ENCODE data around the gene KDM2A. TPM values are rescaled to one million over a fixed set of nuclear protein-coding genes. Genes with fewer than 3 reads are reported as not detected.

KDM2A gene
- total and polyA plus RNA-seq, 2 donors from 2014 or later, result 16.2 to 82.6 TPM

GRCh38 chr11:67272327-67273259 lies 153.5 kb downstream of the KDM2A start:
- H3K4me1 ChIP-seq (ENCODE audit: control insufficient read depth in 2 of 3, insufficient read depth in 2 of 3, low read depth in 1 of 3, low read length in 3 of 3), result peaks cover 5 to 86% (median 56%) of the 10 kb centered on the region in 3 donors
- peak overlapping the region in 2 of 3 donors; percentile 19 to 25 for H3K9ac ChIP-seq (ENCODE audit: low read length in 3 of 3)
- H3K4me3 ChIP-seq (ENCODE audit: low read length in 3 of 3), result peak overlapping the region in 1 of 3 donors; percentile 3
- DNase-seq (peak in 2 of 5 donors; percentile 30 to 72), FAIRE-seq (no peak)
- H3K36me3 ChIP-seq (ENCODE audit: control insufficient read depth in 2 of 3, insufficient read depth in 3 of 3, low read length in 3 of 3), result peaks cover 0 to 5% (median 2%) of the 10 kb centered on the region in 3 donors
- peak overlapping the region; percentile 38 to 43 for H3K27ac ChIP-seq (ENCODE audit: low read depth in 2 of 2, low read length in 2 of 2)
- no peaks in the 10 kb centered on the region for H3K9me3 ChIP-seq (ENCODE audit: control insufficient read depth in 2 of 3, insufficient read depth in 1 of 3, low read length in 3 of 3)
- intact Hi-C loops (cut with DNase I), result no loop called here
- TF ChIP-seq CTCF (IDR thresholded peaks at IDR 0.05; ENCODE audit: borderline replicate concordance, extremely low read depth, insufficient read depth), result no peak
- no peaks in the 10 kb centered on the region for H3K27me3 ChIP-seq (ENCODE audit: control insufficient read depth, insufficient read depth, low read length)

GRCh38 chr11:67273260-67273990 lies 154.4 kb downstream of the KDM2A start:
- Histone ChIP-seq H3K9ac (ENCODE audit: low read length in 3 of 3) (peak overlapping the region in 1 of 3 donors; percentile 25), H3K27ac (ENCODE audit: low read depth in 2 of 2, low read length in 2 of 2) (peak overlapping the region; percentile 33 to 43), H3K36me3 (ENCODE audit: control insufficient read depth in 2 of 3, insufficient read depth in 3 of 3, low read length in 3 of 3) (peaks cover 0 to 5% (median 0%) of the 10 kb centered on the region in 3 donors), H3K9me3 (ENCODE audit: control insufficient read depth in 2 of 3, insufficient read depth in 1 of 3, low read length in 3 of 3) (no peaks in the 10 kb centered on the region), H3K27me3 (ENCODE audit: control insufficient read depth, insufficient read depth, low read length) (no peaks in the 10 kb centered on the region), H3K4me3 (ENCODE audit: low read length in 3 of 3) (no peak overlapping the region), H3K4me1 (ENCODE audit: control insufficient read depth in 2 of 3, insufficient read depth in 2 of 3, low read depth in 1 of 3, low read length in 3 of 3) (peaks cover 5 to 84% (median 49%) of the 10 kb centered on the region in 3 donors)
- DNase-seq (peak in 2 of 5 donors; percentile 30 to 80), FAIRE-seq (no peak)
- no peak for TF ChIP-seq CTCF (IDR thresholded peaks at IDR 0.05; ENCODE audit: borderline replicate concordance, extremely low read depth, insufficient read depth)
- intact Hi-C loops (cut with DNase I), result no loop called here

DNA sequence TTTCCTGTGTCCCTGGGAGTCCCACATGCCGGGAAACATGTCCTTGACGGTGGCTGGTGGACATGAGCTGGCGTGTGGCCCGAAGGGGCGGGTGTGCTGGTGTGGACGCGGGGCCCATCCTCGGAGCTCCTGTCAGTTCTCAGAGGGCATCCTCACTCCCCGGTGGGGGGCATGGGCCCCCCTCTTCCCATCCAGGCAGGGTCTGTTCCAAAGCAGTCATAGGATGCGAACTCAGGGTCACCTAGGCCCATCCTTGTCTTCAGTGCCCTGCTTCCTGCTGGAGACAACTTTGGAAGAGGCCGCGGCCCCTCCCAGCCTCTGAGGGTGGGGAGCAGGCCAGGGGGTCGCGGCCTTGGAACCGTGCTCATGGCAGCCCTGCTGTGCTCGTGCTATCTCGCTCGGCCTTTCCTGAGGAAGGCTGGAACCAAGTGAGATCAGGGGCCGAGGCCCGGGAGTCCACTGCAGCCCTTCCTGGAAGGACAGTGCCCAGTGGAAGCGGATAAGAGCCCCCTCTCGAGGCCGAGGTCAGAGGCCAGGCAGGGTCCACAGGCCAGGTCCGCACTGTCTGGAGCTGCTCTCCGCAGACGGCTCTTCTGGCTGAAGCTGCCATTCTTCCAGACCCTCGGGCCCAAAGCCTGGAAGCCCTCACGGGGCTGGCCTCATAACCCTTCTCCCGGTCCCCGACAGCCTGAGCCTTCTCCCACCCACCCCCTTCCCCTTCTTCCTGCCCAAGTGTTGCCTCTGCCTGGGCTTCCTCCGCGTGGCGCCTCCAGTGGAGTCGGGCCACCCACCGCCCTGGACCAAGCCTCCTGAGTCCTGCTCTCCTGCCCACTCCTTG lies 155.9 kb downstream of the KDM2A start:
- Histone ChIP-seq H3K4me3 (ENCODE audit: low read length in 3 of 3) (no peak overlapping the region), H3K9me3 (ENCODE audit: control insufficient read depth in 2 of 3, insufficient read depth in 1 of 3, low read length in 3 of 3) (no peaks in the 10 kb centered on the region), H3K4me1 (ENCODE audit: control insufficient read depth in 2 of 3, insufficient read depth in 2 of 3, low read depth in 1 of 3, low read length in 3 of 3) (peaks cover 5 to 71% (median 40%) of the 10 kb centered on the region in 3 donors), H3K9ac (ENCODE audit: low read length in 3 of 3) (no peak overlapping the region), H3K36me3 (ENCODE audit: control insufficient read depth in 2 of 3, insufficient read depth in 3 of 3, low read length in 3 of 3) (peaks cover 0 to 9% (median 0%) of the 10 kb centered on the region in 3 donors), H3K27me3 (ENCODE audit: control insufficient read depth, insufficient read depth, low read length) (no peaks in the 10 kb centered on the region), H3K27ac (ENCODE audit: low read depth in 2 of 2, low read length in 2 of 2) (peak overlapping the region; percentile 54 to 63)
- FAIRE-seq (no peak), DNase-seq (peak in 2 of 5 donors; percentile 45 to 90)
- TF ChIP-seq CTCF (IDR thresholded peaks at IDR 0.05; ENCODE audit: borderline replicate concordance, extremely low read depth, insufficient read depth), result no peak
- intact Hi-C loops (cut with DNase I), result no loop called here
